ENCODE measurements around the gene SLC22A12.
"Not testable (repeated sequence)": the region's sequence is repeated elsewhere in the genome, so short reads cannot be mapped to it uniquely, and the experiment has no call there.

Gene SLC22A12

GRCh38 chr11:64588701-64589100 lies 2.3 kb upstream of the SLC22A12 start:
- TF ChIP-seq POLR2A (IDR thresholded peaks at IDR 0.05; ENCODE audit: low read length) (no peak), GATA1 (IDR thresholded peaks at IDR 0.05; ENCODE audit: low read depth, low read length) (no peak)
- no peak for DNase-seq

DNA sequence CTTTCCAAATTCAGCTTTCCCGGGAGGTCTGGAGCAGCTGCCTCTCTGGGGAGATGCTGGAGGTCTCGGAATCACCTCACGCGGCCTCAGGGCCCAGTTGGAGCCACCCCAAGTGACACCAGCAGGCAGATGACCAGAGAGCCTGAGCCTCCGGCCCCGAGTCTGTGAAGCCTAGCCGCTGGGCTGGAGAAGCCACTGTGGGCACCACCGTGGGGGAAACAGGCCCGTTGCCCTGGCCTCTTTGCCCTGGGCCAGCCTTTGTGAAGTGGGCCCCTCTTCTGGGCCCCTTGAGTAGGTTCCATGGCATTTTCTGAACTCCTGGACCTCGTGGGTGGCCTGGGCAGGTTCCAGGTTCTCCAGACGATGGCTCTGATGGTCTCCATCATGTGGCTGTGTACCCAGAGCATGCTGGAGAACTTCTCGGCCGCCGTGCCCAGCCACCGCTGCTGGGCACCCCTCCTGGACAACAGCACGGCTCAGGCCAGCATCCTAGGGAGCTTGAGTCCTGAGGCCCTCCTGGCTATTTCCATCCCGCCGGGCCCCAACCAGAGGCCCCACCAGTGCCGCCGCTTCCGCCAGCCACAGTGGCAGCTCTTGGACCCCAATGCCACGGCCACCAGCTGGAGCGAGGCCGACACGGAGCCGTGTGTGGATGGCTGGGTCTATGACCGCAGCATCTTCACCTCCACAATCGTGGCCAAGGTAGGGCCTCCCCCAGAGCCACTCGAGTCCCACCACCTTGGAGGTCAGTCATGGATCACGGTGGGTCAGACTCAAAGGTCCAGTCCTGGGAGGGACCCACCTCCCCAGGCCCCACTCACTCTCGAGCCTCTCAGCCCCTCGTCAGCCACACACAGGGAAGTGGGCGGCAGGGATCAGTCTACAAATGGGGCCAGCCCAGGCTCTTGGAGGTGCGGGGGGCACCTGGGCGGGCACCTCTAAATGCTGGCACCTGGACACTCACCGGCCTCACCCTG lies 525 bp downstream of the SLC22A12 start:
- no peak for DNase-seq
- TF ChIP-seq POLR2A (IDR thresholded peaks at IDR 0.05; ENCODE audit: low read length) (no peak), GATA1 (IDR thresholded peaks at IDR 0.05; ENCODE audit: low read depth, low read length) (no peak)

DNA sequence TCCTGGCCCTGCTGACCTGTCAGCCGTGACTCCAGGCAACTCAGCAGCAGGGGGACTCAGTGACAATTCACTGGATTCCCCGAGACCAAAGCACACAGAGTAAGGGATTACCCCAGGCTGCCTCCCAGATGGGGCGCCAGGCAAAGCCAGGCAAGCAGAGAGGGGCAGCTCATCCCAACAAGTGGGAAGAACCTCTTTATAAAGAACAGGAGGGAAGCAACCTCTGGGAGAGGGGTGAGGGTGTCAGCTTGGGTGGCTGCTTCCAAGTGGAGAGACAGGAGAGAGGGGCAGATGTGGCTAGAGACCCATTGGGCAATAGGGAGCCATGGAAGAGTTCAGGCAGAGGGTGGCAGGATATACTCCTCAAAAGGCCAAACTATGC lies 1.2 kb downstream of the SLC22A12 start:
- no peak for DNase-seq
- no peak for TF ChIP-seq POLR2A (IDR thresholded peaks at IDR 0.05; ENCODE audit: low read length)
- no peak for TF ChIP-seq GATA1 (IDR thresholded peaks at IDR 0.05; ENCODE audit: low read depth, low read length)

DNA sequence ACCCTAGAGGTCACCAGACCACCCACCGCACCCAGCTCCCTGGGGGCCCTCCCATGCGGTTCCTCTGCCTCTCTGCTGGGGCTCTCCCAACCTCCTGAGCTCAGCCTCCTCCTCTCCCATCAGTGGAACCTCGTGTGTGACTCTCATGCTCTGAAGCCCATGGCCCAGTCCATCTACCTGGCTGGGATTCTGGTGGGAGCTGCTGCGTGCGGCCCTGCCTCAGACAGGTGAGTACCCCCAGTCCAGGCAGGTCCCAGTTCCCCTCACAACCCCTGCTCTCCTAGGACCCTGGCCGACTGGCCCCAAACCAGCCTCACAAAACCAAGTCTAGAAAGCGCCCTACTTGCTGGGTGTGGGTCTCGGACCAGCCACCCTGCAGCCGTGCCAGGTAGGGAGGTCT lies 1.6 kb downstream of the SLC22A12 start:
- no peak for TF ChIP-seq GATA1 (IDR thresholded peaks at IDR 0.05; ENCODE audit: low read depth, low read length)
- no peak for TF ChIP-seq POLR2A (IDR thresholded peaks at IDR 0.05; ENCODE audit: low read length)
- DNase-seq, result no peak

DNA sequence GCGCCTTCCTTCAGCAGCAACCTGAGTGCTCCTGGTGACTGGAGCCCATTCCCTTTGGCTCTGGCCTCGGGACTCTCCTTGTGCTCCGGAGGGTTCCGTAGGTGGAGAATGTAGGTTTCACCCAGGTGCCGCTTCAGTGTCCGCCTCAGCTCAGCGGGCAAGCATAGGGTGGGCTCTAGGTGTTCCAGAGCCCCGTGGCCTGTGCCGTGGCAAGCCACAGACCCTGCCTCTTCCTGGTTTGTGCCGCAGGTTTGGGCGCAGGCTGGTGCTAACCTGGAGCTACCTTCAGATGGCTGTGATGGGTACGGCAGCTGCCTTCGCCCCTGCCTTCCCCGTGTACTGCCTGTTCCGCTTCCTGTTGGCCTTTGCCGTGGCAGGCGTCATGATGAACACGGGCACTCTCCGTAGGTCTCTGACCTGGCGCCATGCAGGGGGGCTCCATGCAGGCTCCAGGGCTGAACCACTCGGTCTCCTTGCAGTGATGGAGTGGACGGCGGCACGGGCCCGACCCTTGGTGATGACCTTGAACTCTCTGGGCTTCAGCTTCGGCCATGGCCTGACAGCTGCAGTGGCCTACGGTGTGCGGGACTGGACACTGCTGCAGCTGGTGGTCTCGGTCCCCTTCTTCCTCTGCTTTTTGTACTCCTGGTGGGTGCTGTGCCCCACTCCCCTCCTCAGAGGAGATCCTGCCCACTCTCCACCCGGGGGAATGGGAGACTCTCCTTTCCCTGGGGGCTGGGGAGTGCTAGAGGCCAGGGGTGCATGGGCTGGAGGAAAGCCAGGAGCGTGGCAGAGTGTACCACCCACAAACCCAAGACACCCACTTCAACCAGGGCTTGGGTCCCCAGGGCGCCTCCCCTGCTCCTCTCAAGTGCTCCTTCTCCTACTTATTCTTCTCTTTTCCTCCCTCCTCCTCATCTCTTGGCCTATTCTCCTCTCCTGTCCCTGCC lies 2.4 kb downstream of the SLC22A12 start:
- no peak for DNase-seq
- TF ChIP-seq GATA1 (IDR thresholded peaks at IDR 0.05; ENCODE audit: low read depth, low read length), result no peak
- no peak for TF ChIP-seq POLR2A (IDR thresholded peaks at IDR 0.05; ENCODE audit: low read length)

DNA sequence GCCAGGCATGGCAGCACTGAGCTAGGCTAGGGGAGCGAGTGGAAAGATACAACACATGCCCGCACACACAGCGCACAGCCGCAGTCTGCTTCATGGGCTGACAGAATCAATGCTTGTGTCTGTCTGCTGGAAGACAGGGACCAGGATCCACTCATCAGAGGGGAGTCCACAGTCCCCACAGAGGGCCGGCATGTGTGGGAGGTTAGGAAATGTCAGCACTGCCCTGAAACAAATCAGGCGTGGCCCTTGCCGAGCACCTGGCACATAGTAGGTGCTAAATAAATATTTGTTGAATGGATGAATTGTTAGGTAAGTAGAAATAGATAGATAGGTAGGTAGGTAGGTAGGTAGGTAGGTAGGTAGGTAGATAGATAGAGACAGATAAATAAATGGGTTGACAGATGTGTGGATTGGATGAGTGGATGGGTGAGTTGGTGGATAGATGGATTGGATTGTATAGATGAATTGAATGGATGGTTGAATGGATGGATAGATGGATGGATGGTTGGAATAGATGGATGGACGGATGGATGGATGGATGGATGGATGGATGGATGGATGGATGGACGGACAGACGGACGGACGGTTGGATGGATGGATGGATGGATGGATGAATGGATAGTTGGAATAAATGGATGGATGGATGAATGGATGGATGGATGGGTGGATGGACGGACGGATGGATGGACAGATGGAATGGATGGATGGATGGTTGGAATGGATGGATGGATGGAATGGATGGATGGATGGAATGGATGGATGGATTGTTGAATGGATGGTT lies 3.3 kb downstream of the SLC22A12 start:
- no peak for DNase-seq
- TF ChIP-seq POLR2A (IDR thresholded peaks at IDR 0.05; ENCODE audit: low read length), result no peak
- TF ChIP-seq GATA1 (IDR thresholded peaks at IDR 0.05; ENCODE audit: low read depth, low read length), result no peak

GRCh38 chr11:64595922-64596321 lies 4.9 kb downstream of the SLC22A12 start:
- not testable (repeated sequence) for DNase-seq

GRCh38 chr11:64597671-64598101 lies 6.7 kb downstream of the SLC22A12 start:
- no peak for DNase-seq
- TF ChIP-seq POLR2A (IDR thresholded peaks at IDR 0.05; ENCODE audit: low read length) (no peak), GATA1 (IDR thresholded peaks at IDR 0.05; ENCODE audit: low read depth, low read length) (no peak)

GRCh38 chr11:64598106-64598796 lies 7.2 kb downstream of the SLC22A12 start:
- TF ChIP-seq GATA1 (IDR thresholded peaks at IDR 0.05; ENCODE audit: low read depth, low read length), result no peak
- no peak for TF ChIP-seq POLR2A (IDR thresholded peaks at IDR 0.05; ENCODE audit: low read length)
- DNase-seq, result no peak

GRCh38 chr11:64598797-64599697 lies 8.0 kb downstream of the SLC22A12 start:
- TF ChIP-seq GATA1 (IDR thresholded peaks at IDR 0.05; ENCODE audit: low read depth, low read length), result no peak

DNA sequence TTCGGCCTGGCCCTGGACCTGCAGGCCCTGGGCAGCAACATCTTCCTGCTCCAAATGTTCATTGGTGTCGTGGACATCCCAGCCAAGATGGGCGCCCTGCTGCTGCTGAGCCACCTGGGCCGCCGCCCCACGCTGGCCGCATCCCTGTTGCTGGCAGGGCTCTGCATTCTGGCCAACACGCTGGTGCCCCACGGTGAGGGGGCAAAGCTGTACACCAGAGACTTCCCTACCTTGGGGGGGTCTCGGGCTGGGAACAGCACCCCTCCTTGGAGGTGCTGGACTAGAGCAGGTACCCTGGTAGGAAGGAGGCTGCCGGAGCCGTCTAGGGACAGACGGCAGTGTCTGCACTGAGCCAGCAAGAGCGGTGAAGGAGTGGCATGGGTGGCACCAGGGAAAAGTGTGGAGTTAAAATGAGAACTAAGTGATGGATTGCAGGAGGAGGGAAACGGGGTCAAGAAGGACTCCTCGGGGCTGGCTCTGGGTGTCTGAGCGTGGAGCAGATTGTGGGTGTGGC lies 8.7 kb downstream of the SLC22A12 start:
- no peak for TF ChIP-seq POLR2A (IDR thresholded peaks at IDR 0.05; ENCODE audit: low read length)
- no peak for TF ChIP-seq GATA1 (IDR thresholded peaks at IDR 0.05; ENCODE audit: low read depth, low read length)
- no peak for DNase-seq

More at GRCh38 chr11:64598797-64599697, 8.0 kb downstream of the SLC22A12 start:
- DNase-seq, result no peak

Data from erythroblast (primary cell).